EH (cell line): ENCODE results near the gene KCNK2.
"Not testable (repeated sequence)": the region's sequence is repeated elsewhere in the genome, so short reads cannot be mapped to it uniquely, and the experiment has no call there.

Source experiments
- DNase-seq: peaks from one replicate; pipeline ENCODE4 v3.0.0-alpha.2; 2015; ENCODE audit warnings: low read depth

Gene KCNK2

GRCh38 chr1:215151841-215152549 is 69.5 kb downstream of the KCNK2 start:
- DNase-seq, result peak; percentile 27

- peak; percentile 63 for DNase-seq
These were observed 73.7 kb downstream of the KCNK2 start for GRCh38 chr1:215156232-215156631.

GRCh38 chr1:215160351-215160750 is 77.8 kb downstream of the KCNK2 start:
- DNase-seq, result peak; percentile 56

- not testable (repeated sequence) for DNase-seq
These were observed 80.6 kb downstream of the KCNK2 start for GRCh38 chr1:215163144-215163543.

- no peak for DNase-seq
These were observed 84.3 kb downstream of the KCNK2 start for GRCh38 chr1:215166886-215167285.

- no peak for DNase-seq
These were observed 99.0 kb downstream of the KCNK2 start for GRCh38 chr1:215181518-215181917.

GRCh38 chr1:215185067-215185620 is 102.6 kb downstream of the KCNK2 start:
- no peak for DNase-seq

- DNase-seq, result peak; percentile 3
These were observed 105.9 kb downstream of the KCNK2 start for GRCh38 chr1:215188302-215188950.

GRCh38 chr1:215192306-215192705 is 109.8 kb downstream of the KCNK2 start:
- peak; percentile 88 for DNase-seq

GRCh38 chr1:215198021-215198420 is 115.5 kb downstream of the KCNK2 start:
- DNase-seq, result no peak

GRCh38 chr1:215200121-215200520 is 117.6 kb downstream of the KCNK2 start:
- DNase-seq, result no peak

- no peak for DNase-seq
These were observed 118.7 kb downstream of the KCNK2 start for GRCh38 chr1:215201283-215201682.

- no peak for DNase-seq
These were observed 120.3 kb downstream of the KCNK2 start for GRCh38 chr1:215202868-215203267.

GRCh38 chr1:215210167-215210566 is 127.6 kb downstream of the KCNK2 start:
- no peak for DNase-seq

GRCh38 chr1:215215846-215216245 is 133.3 kb downstream of the KCNK2 start:
- DNase-seq, result no peak

- DNase-seq, result no peak
These were observed 136.8 kb downstream of the KCNK2 start for GRCh38 chr1:215219372-215219771.

- no peak for DNase-seq
These were observed 137.8 kb downstream of the KCNK2 start for GRCh38 chr1:215220346-215220745.

- peak; percentile 52 for DNase-seq
These were observed 144.2 kb downstream of the KCNK2 start for GRCh38 chr1:215226757-215227156.

GRCh38 chr1:215228193-215228592 is 145.7 kb downstream of the KCNK2 start:
- no peak for DNase-seq

- DNase-seq, result no peak
These were observed 158.9 kb downstream of the KCNK2 start for GRCh38 chr1:215241451-215241850.

GRCh38 chr1:215243345-215244054 is 161.0 kb downstream of the KCNK2 start:
- DNase-seq, result no peak

- DNase-seq, result no peak
These were observed 168.4 kb downstream of the KCNK2 start for GRCh38 chr1:215250913-215251312.

GRCh38 chr1:215251428-215251827 is 168.9 kb downstream of the KCNK2 start:
- no peak for DNase-seq
